Activated T-cell treated with anti-CD3 and anti-CD28 coated beads, Interleukin-2, amount 50 U/mL, for 48 hours (primary cell): Measurements from ENCODE around the gene ADD2.

ENCODE experiments used
- DNase-seq, 2 experiments: peaks; one replicate each; pipeline ENCODE4 v3.0.0-alpha.2; 2020

The ADD2 gene

GRCh38 chr2:70785137-70785911 is 17.3 kb upstream of the ADD2 start:
- peak; percentile 47 to 58 for DNase-seq

GRCh38 chr2:70784320-70784719 is 16.3 kb upstream of the ADD2 start:
- no peak for DNase-seq

GRCh38 chr2:70779911-70780545 is 12.0 kb upstream of the ADD2 start:
- no peak for DNase-seq

- no peak for DNase-seq
Observed at GRCh38 chr2:70779491-70779890, 11.5 kb upstream of the ADD2 start.

- DNase-seq: no peak
Observed at GRCh38 chr2:70778676-70779075, 10.7 kb upstream of the ADD2 start.

- DNase-seq: no peak
Observed at GRCh38 chr2:70777450-70777849, 9.4 kb upstream of the ADD2 start.

GRCh38 chr2:70776266-70776665 is 8.3 kb upstream of the ADD2 start:
- DNase-seq: no peak

GRCh38 chr2:70775141-70775540 is 7.1 kb upstream of the ADD2 start:
- no peak for DNase-seq

GRCh38 chr2:70772486-70773155 is 4.6 kb upstream of the ADD2 start:
- DNase-seq: no peak

- DNase-seq: no peak
Observed at GRCh38 chr2:70771446-70771845, 3.4 kb upstream of the ADD2 start.

GRCh38 chr2:70769450-70769849 is 1.4 kb upstream of the ADD2 start:
- no peak for DNase-seq

- no peak for DNase-seq
Observed at GRCh38 chr2:70768590-70769085, 638 bp upstream of the ADD2 start.

- DNase-seq: peak; percentile 41 to 47
Observed at GRCh38 chr2:70767079-70767698, 811 bp downstream of the ADD2 start.

GRCh38 chr2:70766357-70767078 is 1.5 kb downstream of the ADD2 start:
- DNase-seq: no peak

GRCh38 chr2:70765507-70765906 is 2.5 kb downstream of the ADD2 start:
- no peak for DNase-seq

GRCh38 chr2:70759446-70759845 is 8.6 kb downstream of the ADD2 start:
- no peak for DNase-seq

GRCh38 chr2:70757966-70758365 is 10.0 kb downstream of the ADD2 start:
- no peak for DNase-seq

- no peak for DNase-seq
Observed at GRCh38 chr2:70757360-70757759, 10.6 kb downstream of the ADD2 start.

- DNase-seq: no peak
Observed at GRCh38 chr2:70756128-70756527, 11.9 kb downstream of the ADD2 start.

GRCh38 chr2:70753902-70754301 is 14.1 kb downstream of the ADD2 start:
- DNase-seq: no peak

- no peak for DNase-seq
Observed at GRCh38 chr2:70753031-70753430, 15.0 kb downstream of the ADD2 start.

- no peak for DNase-seq
Observed at GRCh38 chr2:70752396-70752795, 15.6 kb downstream of the ADD2 start.

- DNase-seq: no peak
Observed at GRCh38 chr2:70751881-70752280, 16.1 kb downstream of the ADD2 start.
